CD4-positive, alpha-beta T cell treated with Interleukin-17A for 4 hours (primary cell): ENCODE data around the gene OGFOD1.

Experiments
- DNase-seq: peaks from one replicate; pipeline ENCODE4 v3.0.0-alpha.2; 2020; ENCODE audit warnings: mixed read lengths

Gene OGFOD1

GRCh38 chr16:56428091-56428490 is 23.3 kb upstream of the OGFOD1 start:
- DNase-seq, result no peak

GRCh38 chr16:56436258-56436657 is 15.1 kb upstream of the OGFOD1 start:
- no peak for DNase-seq

GRCh38 chr16:56438038-56438437 is 13.3 kb upstream of the OGFOD1 start:
- DNase-seq, result no peak

- no peak for DNase-seq
Measured at GRCh38 chr16:56447286-56447685, 4.1 kb upstream of the OGFOD1 start.

DNA sequence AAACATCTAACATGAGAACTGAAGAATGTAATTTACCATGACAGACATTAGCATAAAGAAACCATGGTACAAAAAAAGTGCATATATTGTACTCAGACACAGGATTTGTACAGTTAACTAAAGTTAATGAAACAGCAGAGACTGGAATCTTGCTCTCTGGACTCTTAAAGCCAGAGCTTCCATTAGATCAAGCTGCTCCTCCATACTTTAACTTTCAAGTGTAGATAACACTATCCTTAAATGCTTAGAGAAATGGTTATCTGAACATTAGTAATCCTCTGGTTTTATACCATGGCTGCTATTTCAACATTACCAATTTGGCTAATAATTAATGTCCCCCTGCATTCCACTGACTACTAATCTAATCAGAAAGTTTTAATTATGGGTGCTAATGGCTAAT is 3.3 kb upstream of the OGFOD1 start:
- DNase-seq, result no peak

DNA sequence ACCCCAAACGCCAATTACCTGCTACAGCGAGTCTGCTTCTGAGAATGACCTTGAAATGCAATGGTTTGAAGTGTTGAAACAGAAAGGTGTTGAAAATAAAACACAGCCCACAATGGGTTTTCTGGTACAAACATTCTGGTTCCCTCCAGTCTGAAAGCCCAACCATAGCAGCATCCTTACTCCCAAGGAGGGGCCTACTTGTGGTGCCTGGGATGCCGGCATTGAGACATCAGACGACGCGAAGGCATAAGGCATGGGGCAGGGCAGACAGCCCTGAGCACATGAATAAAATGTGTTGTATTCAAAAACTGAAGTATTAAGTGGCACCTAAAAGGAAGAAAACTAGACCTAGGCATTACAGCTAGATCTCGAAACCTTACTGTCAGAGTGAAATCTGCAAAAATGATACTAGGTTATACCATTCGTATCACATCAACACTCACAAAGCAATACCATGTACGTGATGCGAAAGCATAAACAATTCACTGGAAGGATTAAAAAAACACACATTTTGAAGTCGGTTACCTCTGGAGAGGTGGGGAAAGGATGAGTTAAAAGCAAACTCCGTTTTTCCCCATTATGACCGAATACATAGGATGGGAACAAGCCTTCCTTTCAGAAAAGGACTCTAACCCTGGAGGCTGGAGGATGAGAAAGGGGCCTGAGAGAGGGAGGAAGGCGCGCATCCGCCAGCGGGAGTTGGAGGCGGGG is 924 bp upstream of the OGFOD1 start:
- no peak for DNase-seq

GRCh38 chr16:56451753-56452689 is 667 bp downstream of the OGFOD1 start:
- no peak for DNase-seq

DNA sequence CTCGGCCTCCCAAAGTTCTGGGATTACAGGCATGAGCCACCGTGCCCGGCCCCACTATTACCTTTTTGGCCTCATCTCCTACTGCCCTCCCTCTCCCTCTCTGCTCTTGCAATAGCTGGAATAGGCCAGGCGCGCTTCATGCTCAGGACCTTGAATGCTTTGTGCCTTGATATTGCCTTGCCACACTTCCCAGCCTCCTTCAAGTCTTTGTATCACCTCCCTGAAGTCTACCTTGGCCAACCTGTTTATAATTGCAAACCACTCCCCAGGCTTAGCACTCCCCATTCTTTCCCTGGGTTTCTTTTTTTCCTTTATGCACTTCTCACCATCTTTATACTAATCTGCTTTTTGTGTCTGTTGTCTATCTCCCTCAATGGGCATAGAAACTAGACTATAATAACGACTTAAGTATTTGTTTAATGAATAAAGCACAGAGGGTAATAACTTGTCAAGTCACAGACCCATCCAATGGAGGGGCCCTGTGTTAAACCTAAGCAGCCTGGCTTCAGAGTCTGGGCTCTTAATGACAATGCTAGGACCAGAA is 6.6 kb downstream of the OGFOD1 start:
- DNase-seq, result no peak

DNA sequence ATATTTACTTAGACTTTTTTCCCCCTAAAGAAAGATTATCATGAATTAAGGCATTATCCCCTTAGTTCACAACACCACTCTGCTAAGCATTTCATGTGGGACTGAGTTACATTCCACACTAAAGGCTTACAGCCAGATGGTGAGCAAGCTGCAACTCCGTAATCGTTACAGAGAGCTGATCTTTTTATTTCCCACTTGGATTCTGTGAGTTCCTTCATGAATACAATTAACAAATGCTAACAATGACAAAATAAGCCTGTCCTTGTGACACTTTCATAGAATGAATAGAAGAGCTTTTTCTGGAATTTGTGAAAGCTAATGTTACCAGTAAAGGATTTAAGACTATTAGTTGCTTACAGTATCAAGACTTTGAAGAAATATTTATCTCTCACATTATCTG is 8.7 kb downstream of the OGFOD1 start:
- no peak for DNase-seq

DNA sequence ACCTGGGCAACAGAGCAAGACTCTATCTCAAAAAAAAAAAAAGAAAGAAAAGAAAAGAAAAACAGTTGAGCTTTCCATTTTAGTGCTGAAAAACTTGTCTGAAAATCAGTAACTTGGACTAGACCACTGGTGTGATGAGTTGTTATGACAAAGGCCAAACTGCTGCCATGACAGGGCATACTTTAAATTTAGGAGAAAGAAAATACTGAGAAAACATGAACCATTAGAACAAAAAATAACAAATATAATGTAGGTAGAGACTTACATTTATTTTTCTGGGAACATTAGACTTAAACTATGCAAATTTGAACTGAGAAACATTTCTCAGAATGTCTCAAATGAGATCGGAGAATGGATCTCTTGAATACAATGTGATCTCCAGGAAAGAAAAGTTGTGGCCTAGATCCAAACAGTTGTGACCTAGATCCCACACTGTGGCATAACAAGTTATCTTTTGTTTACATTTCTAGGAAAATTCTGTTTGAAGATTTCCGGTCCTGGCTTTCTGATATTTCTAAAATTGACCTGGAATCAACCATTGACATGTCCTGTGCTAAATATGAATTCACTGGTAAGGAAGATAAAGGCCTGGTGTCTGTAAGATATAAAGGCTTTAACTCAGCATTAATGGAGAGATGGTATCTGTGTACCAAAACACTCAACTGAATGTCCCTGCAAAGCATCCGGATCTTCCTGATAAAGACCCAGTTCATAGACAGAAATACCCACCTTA is 10.9 kb downstream of the OGFOD1 start:
- no peak for DNase-seq

- no peak for DNase-seq
Measured at GRCh38 chr16:56463153-56463552, 11.8 kb downstream of the OGFOD1 start.

- DNase-seq, result no peak
Measured at GRCh38 chr16:56466344-56466743, 15.0 kb downstream of the OGFOD1 start.

DNA sequence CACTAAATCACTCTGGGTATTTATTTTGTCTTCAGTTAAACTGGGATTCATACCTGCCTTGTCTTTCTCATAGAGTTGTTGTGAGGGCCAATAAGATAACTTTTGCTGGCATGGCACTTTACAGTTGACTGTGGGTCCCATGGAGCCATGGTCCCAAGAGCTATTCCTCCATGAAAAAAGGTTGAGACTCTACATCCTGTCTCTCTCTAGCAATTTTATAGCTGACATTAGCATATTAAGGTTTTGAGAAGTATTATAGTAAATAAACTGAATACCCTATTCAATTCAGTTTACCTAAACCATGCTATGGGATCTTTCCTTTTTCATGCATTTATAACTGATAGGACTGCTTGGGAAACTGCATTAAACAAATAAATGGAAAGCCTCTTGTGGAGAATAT is 17.4 kb downstream of the OGFOD1 start:
- no peak for DNase-seq

GRCh38 chr16:56469748-56470147 is 18.4 kb downstream of the OGFOD1 start:
- DNase-seq, result no peak

DNA sequence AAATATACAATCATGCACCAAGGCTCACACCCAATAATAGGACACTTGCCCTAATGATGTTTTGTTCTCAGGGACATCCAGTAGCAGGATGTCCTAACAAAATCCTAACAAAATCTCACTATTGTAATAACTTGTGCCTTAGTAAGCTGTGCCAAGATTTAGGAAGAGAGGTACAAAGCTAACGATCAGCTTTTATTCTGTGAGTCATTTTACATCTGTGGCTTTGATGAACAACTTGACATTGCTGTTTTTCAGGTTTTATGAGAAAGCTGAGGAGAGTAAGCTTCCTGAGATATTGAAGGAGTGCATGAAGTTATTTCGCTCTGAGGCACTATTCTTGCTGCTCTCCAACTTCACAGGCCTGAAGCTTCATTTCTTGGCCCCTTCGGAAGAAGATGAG is 18.9 kb downstream of the OGFOD1 start:
- DNase-seq, result no peak

DNA sequence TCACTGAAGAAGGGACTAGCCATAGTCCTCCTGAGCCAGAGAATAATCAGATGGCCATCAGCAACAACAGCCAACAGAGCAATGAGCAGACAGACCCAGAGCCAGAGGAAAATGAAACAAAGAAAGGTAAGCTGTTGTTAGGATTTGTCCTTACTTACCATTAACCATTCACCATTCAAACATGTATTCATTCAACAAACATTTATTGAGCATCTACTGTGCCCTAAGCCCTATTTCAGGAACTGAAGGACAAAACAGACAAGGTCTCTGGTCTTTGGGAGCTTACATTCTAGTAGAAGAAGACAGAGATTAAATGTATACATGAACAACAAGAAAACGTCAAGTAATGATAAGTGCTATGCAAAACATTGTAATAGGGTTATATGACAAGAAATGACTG is 19.3 kb downstream of the OGFOD1 start:
- DNase-seq, result no peak

DNA sequence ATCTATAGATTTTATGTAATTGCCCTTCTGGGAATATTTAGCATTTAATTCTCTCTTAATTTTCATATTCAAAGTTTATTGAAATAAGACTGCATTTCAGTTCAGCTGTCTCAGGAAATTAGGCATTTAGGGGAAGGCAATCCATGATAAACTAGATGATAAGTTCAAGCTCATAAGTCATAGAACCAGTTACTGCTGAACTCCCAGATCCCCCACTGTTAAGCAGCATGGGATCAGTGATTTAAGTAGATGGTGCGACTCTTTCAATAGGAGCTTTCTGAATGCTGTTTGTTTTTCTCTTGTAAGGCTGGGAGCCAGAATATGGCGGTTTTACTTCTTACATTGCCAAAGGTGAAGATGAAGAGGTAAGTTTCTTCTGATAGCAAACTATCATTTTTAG is 23.8 kb downstream of the OGFOD1 start:
- DNase-seq, result no peak

- DNase-seq, result peak; percentile 10
Measured at GRCh38 chr16:56477096-56477878, 25.9 kb downstream of the OGFOD1 start.

- DNase-seq, result no peak
Measured at GRCh38 chr16:56478281-56479049, 27.1 kb downstream of the OGFOD1 start.

DNA sequence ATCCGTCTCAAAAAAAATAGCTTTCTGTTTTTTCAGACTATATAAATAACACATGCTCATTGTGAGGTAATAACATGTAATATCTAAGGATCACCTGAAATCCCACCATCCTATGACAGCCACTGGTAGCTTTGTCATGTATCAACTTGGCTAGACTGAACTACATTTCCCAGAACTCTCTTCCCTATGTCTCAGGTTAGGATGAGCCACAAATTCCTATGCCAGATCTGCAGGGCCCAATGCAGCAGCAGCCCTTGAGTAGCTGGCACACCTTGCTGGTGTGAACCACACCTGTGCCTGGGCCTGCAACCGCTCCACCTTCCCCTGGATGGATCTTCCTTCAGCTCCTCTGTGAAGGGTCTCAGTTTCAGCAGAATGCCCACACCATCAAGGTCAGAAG is 28.1 kb downstream of the OGFOD1 start:
- no peak for DNase-seq

DNA sequence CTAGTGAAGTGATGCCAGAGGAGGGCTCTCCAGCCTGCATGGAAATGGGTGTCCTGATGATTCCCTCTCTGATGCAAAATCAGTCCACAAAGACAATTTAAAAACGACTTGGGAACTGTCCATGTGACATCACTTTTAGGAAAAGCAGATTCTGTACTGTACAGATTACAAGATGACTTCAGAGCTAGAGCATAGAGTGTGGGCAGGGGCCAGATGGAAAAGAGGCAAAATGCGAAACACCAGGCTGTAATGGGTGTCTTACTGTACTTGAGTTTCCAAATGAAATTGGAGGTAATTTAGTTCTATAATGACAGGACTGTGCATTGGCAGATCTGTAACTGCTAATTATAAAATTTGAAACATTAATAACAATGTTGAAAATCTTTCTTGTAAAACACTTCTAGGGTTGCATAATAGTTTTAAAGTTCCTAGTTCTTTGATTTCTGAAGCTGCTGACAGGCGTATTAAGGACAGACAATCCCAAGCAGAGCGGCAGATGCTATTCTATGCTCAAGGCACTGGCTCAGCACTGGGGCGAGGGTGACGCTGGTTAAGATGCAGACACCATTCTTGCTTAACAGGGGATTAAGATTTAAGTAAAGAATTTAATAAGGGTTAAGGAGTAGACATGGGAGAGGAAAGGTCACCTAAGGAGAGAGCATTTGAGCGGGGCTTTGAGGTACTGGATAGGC is 29.6 kb downstream of the OGFOD1 start:
- DNase-seq, result no peak
